ENCODE results near the gene BTBD1. TPM values are rescaled to one million over a fixed set of nuclear protein-coding genes. Genes with fewer than 3 reads are reported as not detected.
A peak's percentile ranks its signal among the peaks of the same experiment; 100 is the strongest.

BTBD1 gene
- total RNA-seq, 4 donors from 2014 or later: 79.8 to 105 (median 99.4) TPM

GRCh38 chr15:83109532-83109931, 42.5 kb upstream of the BTBD1 start:
- Histone ChIP-seq H3K9me3 (no peaks in the 10 kb centered on the region), H3K27ac (no peak overlapping the region), H3K4me3 (no peak overlapping the region), H3K4me1 (peaks cover 0 to 31% (median 7%) of the 10 kb centered on the region in 4 donors), H3K36me3 (peaks cover 0 to 13% (median 0%) of the 10 kb centered on the region in 3 donors), H3K27me3 (peaks cover 0 to 35% of the 10 kb centered on the region in 2 donors)
- 76 to 85% methylated on average over 12 of the region's 12 CpGs for WGBS, 2 donors
- DNase-seq (ENCODE audit: low spot score in 2 of 2): no peak
- TF ChIP-seq POLR2A (IDR thresholded peaks at IDR 0.05) (no peak), CTCF (IDR thresholded peaks at IDR 0.05) (no peak), EP300 (IDR thresholded peaks at IDR 0.05) (no peak)

- peaks cover 0 to 31% (median 7%) of the 10 kb centered on the region in 4 donors for H3K4me1 ChIP-seq
- H3K27me3 ChIP-seq: peaks cover 0 to 35% of the 10 kb centered on the region in 2 donors
- peak overlapping the region in 3 of 4 donors; percentile 56 to 77 (median 66) for H3K27ac ChIP-seq
- H3K36me3 ChIP-seq: peaks cover 0 to 5% (median 0%) of the 10 kb centered on the region in 3 donors
- H3K9me3 ChIP-seq: no peaks in the 10 kb centered on the region
- WGBS, 2 donors: 54 to 57% methylated on average over 20 to 21 of the region's 21 CpGs
- H3K4me3 ChIP-seq: peak overlapping the region; percentile 12 to 60 (median 34)
- TF ChIP-seq EP300 (IDR thresholded peaks at IDR 0.05) (peak in 1 of 2 donors; percentile 75), CTCF (IDR thresholded peaks at IDR 0.05) (no peak), POLR2A (IDR thresholded peaks at IDR 0.05) (peak in 1 of 2 donors; percentile 17)
- DNase-seq (ENCODE audit: low spot score in 2 of 2): peak in 1 of 2 donors; percentile 35
Measured at GRCh38 chr15:83108266-83109219, 41.5 kb upstream of the BTBD1 start.

GRCh38 chr15:83107841-83108181, 40.8 kb upstream of the BTBD1 start:
- Histone ChIP-seq H3K4me1 (peaks cover 0 to 24% (median 7%) of the 10 kb centered on the region in 4 donors), H3K9me3 (no peaks in the 10 kb centered on the region), H3K4me3 (peak overlapping the region; percentile 12 to 60 (median 34)), H3K36me3 (no peaks in the 10 kb centered on the region), H3K27me3 (peaks cover 0 to 35% of the 10 kb centered on the region in 2 donors), H3K27ac (peak overlapping the region in 3 of 4 donors; percentile 56 to 77 (median 66))
- TF ChIP-seq CTCF (IDR thresholded peaks at IDR 0.05) (no peak), POLR2A (IDR thresholded peaks at IDR 0.05) (no peak), EP300 (IDR thresholded peaks at IDR 0.05) (no peak)
- WGBS, 2 donors: 11% methylated on average over 13 to 24 of the region's 30 CpGs
- no peak for DNase-seq (ENCODE audit: low spot score in 2 of 2)

GRCh38 chr15:83106994-83107840, 40.2 kb upstream of the BTBD1 start, which contains the start of gene TM6SF1:
TSS of gene TM6SF1 (plus strand) at chr15:83107645. CDS start at chr15:83107681, 36 bp downstream.
- no peak for DNase-seq (ENCODE audit: low spot score in 2 of 2)
- no peak for TF ChIP-seq EP300 (IDR thresholded peaks at IDR 0.05)
- no peak for TF ChIP-seq CTCF (IDR thresholded peaks at IDR 0.05)
- no peak for TF ChIP-seq POLR2A (IDR thresholded peaks at IDR 0.05)
- WGBS, 2 donors: 0 to 1% methylated on average over 14 to 73 of the region's 97 CpGs
- H3K36me3 ChIP-seq: no peaks in the 10 kb centered on the region
- peaks cover 0 to 21% (median 7%) of the 10 kb centered on the region in 4 donors for H3K4me1 ChIP-seq
- no peaks in the 10 kb centered on the region for H3K9me3 ChIP-seq
- H3K27ac ChIP-seq: peak within 1 kb of the TSS in 3 of 4 donors; percentile 56 to 77 (median 66)
- peak within 1 kb of the TSS; percentile 12 to 60 (median 34) for H3K4me3 ChIP-seq
- H3K27me3 ChIP-seq: peaks cover 0 to 35% of the 10 kb centered on the region in 2 donors
